GM06990 (cell line): ENCODE data around the gene B4GALNT4.

Source experiments
- DNase-seq: peaks from one replicate; pipeline ENCODE4 v3.0.0-alpha.2; 2011; ENCODE audit not compliant: insufficient read length; ENCODE audit errors: extremely low read depth
- H3K27me3 ChIP-seq: replicated peaks from 2 replicates; pipeline ENCODE4 v1.6.0; 2011; ENCODE audit warnings: low read length; ENCODE audit not compliant: control insufficient read depth, insufficient read depth
- H3K36me3 ChIP-seq: 2 replicates; pipeline ENCODE4 v1.5.1; 2011; ENCODE audit warnings: low read length; ENCODE audit not compliant: control insufficient read depth, insufficient read depth
- H3K4me3 ChIP-seq: replicated peaks from 2 replicates; pipeline ENCODE4 v1.5.1; 2011; ENCODE audit warnings: low read depth, mild to moderate bottlenecking, control low read depth, low read length
- TF ChIP-seq, protein P1 (sequence below): IDR thresholded peaks from 2 replicates; pipeline ENCODE4 v1.5.1; 2011; ENCODE audit warnings: low read length, control low read depth, mild to moderate bottlenecking, inconsistent platforms; ENCODE audit not compliant: insufficient read depth, poor library complexity, severe bottlenecking

B4GALNT4 gene

GRCh38 chr11:367956-368413, 1.3 kb upstream of the B4GALNT4 start:
- TF ChIP-seq, protein P1, sequence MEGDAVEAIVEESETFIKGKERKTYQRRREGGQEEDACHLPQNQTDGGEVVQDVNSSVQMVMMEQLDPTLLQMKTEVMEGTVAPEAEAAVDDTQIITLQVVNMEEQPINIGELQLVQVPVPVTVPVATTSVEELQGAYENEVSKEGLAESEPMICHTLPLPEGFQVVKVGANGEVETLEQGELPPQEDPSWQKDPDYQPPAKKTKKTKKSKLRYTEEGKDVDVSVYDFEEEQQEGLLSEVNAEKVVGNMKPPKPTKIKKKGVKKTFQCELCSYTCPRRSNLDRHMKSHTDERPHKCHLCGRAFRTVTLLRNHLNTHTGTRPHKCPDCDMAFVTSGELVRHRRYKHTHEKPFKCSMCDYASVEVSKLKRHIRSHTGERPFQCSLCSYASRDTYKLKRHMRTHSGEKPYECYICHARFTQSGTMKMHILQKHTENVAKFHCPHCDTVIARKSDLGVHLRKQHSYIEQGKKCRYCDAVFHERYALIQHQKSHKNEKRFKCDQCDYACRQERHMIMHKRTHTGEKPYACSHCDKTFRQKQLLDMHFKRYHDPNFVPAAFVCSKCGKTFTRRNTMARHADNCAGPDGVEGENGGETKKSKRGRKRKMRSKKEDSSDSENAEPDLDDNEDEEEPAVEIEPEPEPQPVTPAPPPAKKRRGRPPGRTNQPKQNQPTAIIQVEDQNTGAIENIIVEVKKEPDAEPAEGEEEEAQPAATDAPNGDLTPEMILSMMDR = no peak
- Histone ChIP-seq H3K27me3 (no peaks in the 10 kb centered on the region; the same call in none of the 2 replicates), H3K36me3 (no peaks in the 10 kb centered on the region), H3K4me3 (no peak overlapping the region)
- DNase-seq = no peak

GRCh38 chr11:368414-369335, 624 bp upstream of the B4GALNT4 start:
- H3K36me3 ChIP-seq = no peaks in the 10 kb centered on the region
- no peaks in the 10 kb centered on the region; the same call in none of the 2 replicates for H3K27me3 ChIP-seq
- TF ChIP-seq, protein P1 = no peak
- DNase-seq = no peak
- no peak overlapping the region for H3K4me3 ChIP-seq

DNA sequence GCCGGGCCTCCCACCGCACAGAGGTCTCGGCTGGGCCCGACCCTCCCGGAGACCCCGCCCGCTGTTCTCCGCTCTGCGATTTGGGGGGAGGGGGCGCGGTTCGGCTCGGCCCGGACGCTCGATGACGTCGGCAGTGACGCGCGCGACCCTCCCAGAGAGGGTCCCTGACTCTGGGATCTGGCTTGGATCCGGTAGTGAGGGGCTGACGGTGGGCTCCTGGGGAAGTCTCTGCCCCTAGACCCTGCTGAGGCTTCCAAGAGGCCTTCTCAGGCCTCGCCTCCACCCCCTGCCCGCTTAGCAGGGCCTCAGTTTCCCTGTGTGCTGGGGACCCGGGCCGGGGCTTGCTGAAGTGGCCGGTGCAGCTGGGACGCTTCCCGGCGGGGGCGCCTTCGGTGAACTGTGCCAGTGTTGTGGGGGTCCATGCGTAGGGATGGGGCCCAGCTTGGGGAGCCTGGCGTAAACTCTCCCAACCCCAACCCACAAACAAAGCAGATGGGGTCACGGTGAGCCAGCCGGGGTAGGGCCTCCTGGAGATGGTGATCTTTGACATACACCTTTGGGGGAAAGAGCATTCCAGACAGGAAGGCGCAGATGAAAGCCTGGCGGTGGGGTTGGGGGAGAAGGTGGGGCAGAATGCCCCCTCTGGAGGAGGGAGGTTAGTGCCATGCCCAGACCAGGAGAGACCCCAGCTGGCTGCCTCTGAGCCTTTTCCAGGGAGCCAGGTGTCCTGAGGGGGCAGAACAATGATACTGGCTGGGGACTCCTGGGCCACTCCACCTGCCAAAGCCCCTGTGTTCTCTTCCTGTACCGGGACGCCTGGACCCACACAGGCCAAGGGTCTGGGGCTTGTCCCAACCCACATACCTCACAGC, 1.0 kb downstream of the B4GALNT4 start:
- no peak overlapping the region for H3K4me3 ChIP-seq
- H3K27me3 ChIP-seq = no peaks in the 10 kb centered on the region; the same call in none of the 2 replicates
- TF ChIP-seq, protein P1 = no peak
- no peak for DNase-seq
- no peaks in the 10 kb centered on the region for H3K36me3 ChIP-seq

GRCh38 chr11:371051-371450, 1.8 kb downstream of the B4GALNT4 start:
- no peaks in the 10 kb centered on the region; the same call in none of the 2 replicates for H3K27me3 ChIP-seq
- no peak for DNase-seq
- TF ChIP-seq, protein P1 = no peak
- no peaks in the 10 kb centered on the region for H3K36me3 ChIP-seq
- no peak overlapping the region for H3K4me3 ChIP-seq

DNA sequence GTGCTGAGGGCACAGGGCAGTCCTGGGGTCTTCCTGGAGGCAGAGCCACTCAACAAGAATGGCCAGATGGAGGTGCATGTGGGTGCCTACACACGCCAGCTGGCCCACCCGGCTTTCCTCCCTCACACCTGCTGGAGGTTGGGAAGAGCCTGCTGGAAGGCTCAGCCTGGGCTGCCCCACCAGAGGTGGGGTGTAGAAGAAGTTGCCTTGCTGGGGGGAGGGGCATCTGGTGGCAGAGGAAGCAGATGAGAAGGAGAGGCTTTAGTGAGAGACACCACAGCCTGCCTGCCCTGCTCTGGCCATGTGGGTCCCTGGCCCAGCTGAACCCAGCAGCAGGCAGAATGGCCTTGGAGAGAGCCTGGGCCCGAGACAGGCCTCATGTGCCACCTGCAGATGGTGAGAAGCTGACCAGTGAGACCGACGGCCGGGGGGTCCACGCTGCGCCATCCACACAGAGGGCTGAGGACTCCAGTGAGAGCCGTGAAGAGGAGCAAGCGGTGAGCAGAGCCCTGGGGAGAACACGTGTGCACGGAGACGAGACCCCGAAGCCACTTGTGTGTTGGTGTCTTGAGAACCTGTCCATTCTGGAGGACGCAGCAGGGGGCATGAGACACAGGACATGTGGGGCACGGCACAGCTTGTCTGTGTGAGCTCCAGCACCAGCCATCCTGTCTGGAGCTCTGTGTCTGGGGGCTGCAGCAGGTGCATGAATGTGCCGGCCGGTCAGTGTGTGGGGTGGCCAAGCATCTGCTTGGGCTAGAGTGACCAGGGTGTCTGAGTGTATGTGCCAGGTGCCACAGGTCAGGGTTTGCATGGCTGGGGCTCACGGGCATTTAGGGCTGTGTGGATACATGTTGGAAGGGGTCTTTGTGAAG, 2.7 kb downstream of the B4GALNT4 start:
- no peaks in the 10 kb centered on the region for H3K36me3 ChIP-seq
- no peaks in the 10 kb centered on the region; the same call in none of the 2 replicates for H3K27me3 ChIP-seq
- TF ChIP-seq, protein P1 = no peak
- no peak overlapping the region for H3K4me3 ChIP-seq
- no peak for DNase-seq
